ENCODE data around the gene PTPRT.

- TF ChIP-seq CTCF (IDR thresholded peaks at IDR 0.05; ENCODE audit: low read length) = no peak
- no peak for TF ChIP-seq EZH2 (optimal IDR thresholded peaks at IDR 0.05; ENCODE audit: low read depth, low read length)
Observed at GRCh38 chr20:42581311-42581710, 608.4 kb downstream of the PTPRT start.

Data from MM.1S (cell line).